ENCODE measurements around the gene P2RX4.

The P2RX4 gene

GRCh38 chr12:121167951-121168350 lies 42.0 kb upstream of the P2RX4 start:
- DNase-seq (ENCODE audit: low read depth in 1 of 2, low spot score in 1 of 2): no peak
- no peak overlapping the region for H3K4me3 ChIP-seq (replicated peaks; ENCODE audit: insufficient read depth, low read length)
- TF ChIP-seq, protein P1, sequence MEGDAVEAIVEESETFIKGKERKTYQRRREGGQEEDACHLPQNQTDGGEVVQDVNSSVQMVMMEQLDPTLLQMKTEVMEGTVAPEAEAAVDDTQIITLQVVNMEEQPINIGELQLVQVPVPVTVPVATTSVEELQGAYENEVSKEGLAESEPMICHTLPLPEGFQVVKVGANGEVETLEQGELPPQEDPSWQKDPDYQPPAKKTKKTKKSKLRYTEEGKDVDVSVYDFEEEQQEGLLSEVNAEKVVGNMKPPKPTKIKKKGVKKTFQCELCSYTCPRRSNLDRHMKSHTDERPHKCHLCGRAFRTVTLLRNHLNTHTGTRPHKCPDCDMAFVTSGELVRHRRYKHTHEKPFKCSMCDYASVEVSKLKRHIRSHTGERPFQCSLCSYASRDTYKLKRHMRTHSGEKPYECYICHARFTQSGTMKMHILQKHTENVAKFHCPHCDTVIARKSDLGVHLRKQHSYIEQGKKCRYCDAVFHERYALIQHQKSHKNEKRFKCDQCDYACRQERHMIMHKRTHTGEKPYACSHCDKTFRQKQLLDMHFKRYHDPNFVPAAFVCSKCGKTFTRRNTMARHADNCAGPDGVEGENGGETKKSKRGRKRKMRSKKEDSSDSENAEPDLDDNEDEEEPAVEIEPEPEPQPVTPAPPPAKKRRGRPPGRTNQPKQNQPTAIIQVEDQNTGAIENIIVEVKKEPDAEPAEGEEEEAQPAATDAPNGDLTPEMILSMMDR (IDR thresholded peaks at IDR 0.05; ENCODE audit: insufficient read depth, low read length): no peak
- TF ChIP-seq POLR2AphosphoS5 (IDR thresholded peaks at IDR 0.05; ENCODE audit: low read depth) (no peak), GABPA (IDR thresholded peaks at IDR 0.05; ENCODE audit: low read depth) (no peak), SPI1 (IDR thresholded peaks at IDR 0.05; ENCODE audit: borderline replicate concordance, low read depth) (no peak)
- TF ChIP-seq, protein P2, sequence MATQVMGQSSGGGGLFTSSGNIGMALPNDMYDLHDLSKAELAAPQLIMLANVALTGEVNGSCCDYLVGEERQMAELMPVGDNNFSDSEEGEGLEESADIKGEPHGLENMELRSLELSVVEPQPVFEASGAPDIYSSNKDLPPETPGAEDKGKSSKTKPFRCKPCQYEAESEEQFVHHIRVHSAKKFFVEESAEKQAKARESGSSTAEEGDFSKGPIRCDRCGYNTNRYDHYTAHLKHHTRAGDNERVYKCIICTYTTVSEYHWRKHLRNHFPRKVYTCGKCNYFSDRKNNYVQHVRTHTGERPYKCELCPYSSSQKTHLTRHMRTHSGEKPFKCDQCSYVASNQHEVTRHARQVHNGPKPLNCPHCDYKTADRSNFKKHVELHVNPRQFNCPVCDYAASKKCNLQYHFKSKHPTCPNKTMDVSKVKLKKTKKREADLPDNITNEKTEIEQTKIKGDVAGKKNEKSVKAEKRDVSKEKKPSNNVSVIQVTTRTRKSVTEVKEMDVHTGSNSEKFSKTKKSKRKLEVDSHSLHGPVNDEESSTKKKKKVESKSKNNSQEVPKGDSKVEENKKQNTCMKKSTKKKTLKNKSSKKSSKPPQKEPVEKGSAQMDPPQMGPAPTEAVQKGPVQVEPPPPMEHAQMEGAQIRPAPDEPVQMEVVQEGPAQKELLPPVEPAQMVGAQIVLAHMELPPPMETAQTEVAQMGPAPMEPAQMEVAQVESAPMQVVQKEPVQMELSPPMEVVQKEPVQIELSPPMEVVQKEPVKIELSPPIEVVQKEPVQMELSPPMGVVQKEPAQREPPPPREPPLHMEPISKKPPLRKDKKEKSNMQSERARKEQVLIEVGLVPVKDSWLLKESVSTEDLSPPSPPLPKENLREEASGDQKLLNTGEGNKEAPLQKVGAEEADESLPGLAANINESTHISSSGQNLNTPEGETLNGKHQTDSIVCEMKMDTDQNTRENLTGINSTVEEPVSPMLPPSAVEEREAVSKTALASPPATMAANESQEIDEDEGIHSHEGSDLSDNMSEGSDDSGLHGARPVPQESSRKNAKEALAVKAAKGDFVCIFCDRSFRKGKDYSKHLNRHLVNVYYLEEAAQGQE (IDR thresholded peaks at IDR 0.05; ENCODE audit: insufficient replicate concordance, low read depth): no peak
- no peak overlapping the region for H3K27ac ChIP-seq (replicated peaks)
- H3K27me3 ChIP-seq (ENCODE audit: insufficient read depth, poor library complexity, severe bottlenecking): no peaks in the 10 kb centered on the region

DNA sequence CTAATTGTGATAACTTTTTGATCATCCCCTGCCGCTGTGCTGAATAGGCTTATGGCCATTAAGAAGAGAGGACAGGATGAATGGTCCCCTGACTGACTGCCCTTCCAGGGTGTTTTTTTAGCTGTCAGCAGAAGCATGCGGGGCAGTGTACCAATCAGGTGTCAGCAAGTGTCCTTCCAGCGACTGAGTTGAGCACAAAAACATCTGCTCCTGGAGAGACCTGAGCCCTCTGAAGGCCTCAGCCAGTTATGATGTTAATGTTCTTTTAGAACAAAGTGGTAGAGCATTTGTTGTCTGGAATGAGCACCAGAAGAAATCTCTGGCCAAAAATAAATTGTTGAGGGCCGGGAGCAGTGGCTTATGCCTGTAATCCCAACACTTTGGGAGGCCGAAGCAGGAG lies 39.8 kb upstream of the P2RX4 start:
- H3K27me3 ChIP-seq (ENCODE audit: insufficient read depth, poor library complexity, severe bottlenecking): no peaks in the 10 kb centered on the region

GRCh38 chr12:121170611-121171260 lies 39.2 kb upstream of the P2RX4 start:
- Histone ChIP-seq H3K27ac (replicated peaks) (no peak overlapping the region), H3K4me3 (replicated peaks; ENCODE audit: insufficient read depth, low read length) (no peak overlapping the region), H3K27me3 (ENCODE audit: insufficient read depth, poor library complexity, severe bottlenecking) (no peaks in the 10 kb centered on the region)
- TF ChIP-seq SPI1 (IDR thresholded peaks at IDR 0.05; ENCODE audit: borderline replicate concordance, low read depth): no peak
- TF ChIP-seq GABPA (IDR thresholded peaks at IDR 0.05; ENCODE audit: low read depth): no peak
- TF ChIP-seq, protein P1 (IDR thresholded peaks at IDR 0.05; ENCODE audit: insufficient read depth, low read length): no peak
- TF ChIP-seq POLR2AphosphoS5 (IDR thresholded peaks at IDR 0.05; ENCODE audit: low read depth): no peak
- TF ChIP-seq, protein P2 (IDR thresholded peaks at IDR 0.05; ENCODE audit: insufficient replicate concordance, low read depth): no peak
- DNase-seq (ENCODE audit: low read depth in 1 of 2, low spot score in 1 of 2): no peak

More for the DNA sequence above, 39.8 kb upstream of the P2RX4 start:
- Histone ChIP-seq H3K27ac (replicated peaks) (no peak overlapping the region), H3K4me3 (replicated peaks; ENCODE audit: insufficient read depth, low read length) (no peak overlapping the region)
- TF ChIP-seq GABPA (IDR thresholded peaks at IDR 0.05; ENCODE audit: low read depth) (no peak), SPI1 (IDR thresholded peaks at IDR 0.05; ENCODE audit: borderline replicate concordance, low read depth) (no peak), POLR2AphosphoS5 (IDR thresholded peaks at IDR 0.05; ENCODE audit: low read depth) (no peak)
- TF ChIP-seq, protein P1 (IDR thresholded peaks at IDR 0.05; ENCODE audit: insufficient read depth, low read length): no peak
- TF ChIP-seq, protein P2 (IDR thresholded peaks at IDR 0.05; ENCODE audit: insufficient replicate concordance, low read depth): no peak
- DNase-seq (ENCODE audit: low read depth in 1 of 2, low spot score in 1 of 2): no peak
